Measurements from ENCODE around the gene LIF.

The LIF gene

DNA sequence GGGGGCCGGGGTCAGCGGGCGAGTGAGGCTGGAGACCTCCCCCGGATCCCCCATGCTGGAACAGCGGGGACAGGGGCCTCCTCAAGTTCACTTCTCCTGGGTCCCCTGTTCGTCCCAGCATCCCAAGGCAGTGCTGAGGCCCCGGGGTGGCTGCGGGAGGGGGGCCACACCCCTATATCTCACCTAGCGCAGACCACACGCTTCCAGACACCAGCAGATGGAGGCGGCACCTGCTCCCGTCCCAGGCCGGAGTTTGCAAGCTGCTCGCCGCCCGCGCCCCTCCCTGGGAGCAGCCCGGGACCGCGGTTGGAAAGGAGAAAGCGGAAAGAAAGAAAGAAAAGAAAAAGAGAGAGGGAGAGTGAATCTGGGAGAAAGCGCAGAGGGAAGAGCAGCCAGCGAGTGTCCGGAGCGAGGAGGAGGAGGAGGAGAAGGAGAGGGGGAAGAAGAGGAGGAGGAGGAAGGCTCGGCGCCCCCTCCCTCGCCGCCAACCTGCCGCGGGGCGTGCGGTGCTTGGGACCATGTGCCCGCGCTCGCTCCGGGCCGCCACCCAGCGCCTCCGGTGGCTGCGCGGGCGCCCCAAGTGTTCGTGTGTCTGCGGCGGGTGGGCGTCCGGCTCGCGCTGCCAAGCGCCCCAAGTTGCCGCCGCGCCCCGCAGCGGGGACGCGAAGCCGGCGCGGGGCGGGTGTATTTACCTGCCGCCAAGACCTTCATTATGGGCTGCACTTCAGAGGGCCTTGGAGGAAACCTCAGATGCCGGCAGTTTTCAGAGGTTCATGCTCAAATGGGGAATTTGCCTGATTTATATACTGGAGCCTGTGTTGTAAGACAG is at the start of gene LIF:
Gene LIF, minus strand, starts transcription at position 775 of the 829 bp plus-strand sequence. Its CDS starts 64 bp downstream, at position 711.
- DNase-seq, result no peak

GRCh38 chr22:30296324-30296723 is 49.8 kb upstream of the LIF start:
- no peak for DNase-seq

DNA sequence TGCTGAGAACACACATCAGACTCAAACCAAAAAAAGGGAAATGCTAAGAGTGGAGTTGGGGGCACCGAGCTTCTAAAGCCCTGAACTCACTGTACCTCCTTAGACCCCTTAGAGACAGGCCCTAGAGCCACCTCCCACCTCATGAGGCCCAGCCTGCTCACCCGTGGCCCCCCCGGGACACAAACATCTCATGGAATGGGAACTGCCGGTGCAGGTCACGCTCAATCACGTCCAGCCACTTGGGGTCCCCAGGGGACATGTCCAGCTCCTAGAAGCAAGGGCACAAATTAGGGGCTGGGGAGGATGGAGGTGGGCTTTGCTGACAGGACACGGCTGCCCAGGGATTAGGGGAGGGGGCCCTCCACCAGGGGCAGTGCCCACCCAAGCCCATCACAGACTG is 49.0 kb upstream of the LIF start:
- DNase-seq, result no peak

DNA sequence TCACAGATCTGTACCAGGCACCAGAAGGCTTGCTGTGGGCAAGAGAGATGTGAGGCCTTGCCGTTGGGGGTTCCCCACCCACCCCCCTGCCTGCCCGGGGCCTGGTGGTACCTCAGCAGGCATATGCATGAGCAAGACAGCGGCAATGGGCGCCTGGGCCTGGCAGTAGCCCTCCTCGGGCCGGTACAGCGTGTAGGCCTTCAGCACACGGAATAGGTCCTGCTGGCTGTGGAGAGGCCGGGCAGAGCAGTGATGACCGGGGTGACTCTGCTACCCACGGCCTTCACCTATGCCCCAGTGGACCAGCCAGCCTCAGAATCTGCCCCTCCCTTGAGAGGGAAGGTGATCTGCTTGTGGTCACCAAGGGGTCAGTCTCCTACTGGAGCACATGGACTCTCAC is 48.3 kb upstream of the LIF start:
- DNase-seq, result no peak

DNA sequence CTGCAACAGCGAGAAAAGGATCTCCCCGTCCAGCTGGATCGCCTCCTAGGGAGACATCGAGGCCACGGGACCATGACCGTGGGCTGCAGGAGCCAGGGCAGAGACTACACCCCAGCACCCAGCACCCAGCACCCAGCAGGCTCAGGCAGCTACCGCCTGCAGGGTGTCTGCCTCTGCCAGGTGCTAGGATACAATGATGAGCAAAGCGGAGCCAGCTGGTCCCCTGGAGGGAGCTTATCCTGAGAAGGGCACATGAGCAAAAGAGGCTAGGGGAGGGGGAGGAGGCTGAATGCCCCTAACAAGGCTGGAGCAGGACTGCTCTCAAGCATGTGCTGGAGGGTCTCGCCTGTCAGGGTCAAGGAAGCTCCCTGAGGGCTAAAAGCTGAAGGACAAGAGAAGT is 47.5 kb upstream of the LIF start:
- no peak for DNase-seq

DNA sequence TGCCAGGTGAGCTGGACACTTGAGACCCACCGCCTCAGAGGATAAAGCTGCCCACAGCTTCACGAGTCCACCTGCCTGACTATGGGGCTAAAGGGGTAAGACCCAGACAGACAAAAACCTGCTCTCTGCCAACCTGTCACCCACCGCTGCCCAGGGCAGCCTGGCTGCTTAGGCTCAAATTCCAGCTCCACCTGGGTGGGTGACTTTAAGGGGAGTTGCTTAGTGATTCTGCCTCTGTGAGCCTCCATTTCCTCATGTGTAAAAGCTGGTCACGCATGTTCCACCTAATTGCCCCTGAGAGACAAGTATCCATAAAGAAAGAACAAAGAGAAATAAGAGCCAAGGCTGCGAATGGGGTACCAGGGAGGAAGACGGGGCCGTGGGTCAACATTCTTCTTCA is 46.5 kb upstream of the LIF start:
- DNase-seq, result no peak

DNA sequence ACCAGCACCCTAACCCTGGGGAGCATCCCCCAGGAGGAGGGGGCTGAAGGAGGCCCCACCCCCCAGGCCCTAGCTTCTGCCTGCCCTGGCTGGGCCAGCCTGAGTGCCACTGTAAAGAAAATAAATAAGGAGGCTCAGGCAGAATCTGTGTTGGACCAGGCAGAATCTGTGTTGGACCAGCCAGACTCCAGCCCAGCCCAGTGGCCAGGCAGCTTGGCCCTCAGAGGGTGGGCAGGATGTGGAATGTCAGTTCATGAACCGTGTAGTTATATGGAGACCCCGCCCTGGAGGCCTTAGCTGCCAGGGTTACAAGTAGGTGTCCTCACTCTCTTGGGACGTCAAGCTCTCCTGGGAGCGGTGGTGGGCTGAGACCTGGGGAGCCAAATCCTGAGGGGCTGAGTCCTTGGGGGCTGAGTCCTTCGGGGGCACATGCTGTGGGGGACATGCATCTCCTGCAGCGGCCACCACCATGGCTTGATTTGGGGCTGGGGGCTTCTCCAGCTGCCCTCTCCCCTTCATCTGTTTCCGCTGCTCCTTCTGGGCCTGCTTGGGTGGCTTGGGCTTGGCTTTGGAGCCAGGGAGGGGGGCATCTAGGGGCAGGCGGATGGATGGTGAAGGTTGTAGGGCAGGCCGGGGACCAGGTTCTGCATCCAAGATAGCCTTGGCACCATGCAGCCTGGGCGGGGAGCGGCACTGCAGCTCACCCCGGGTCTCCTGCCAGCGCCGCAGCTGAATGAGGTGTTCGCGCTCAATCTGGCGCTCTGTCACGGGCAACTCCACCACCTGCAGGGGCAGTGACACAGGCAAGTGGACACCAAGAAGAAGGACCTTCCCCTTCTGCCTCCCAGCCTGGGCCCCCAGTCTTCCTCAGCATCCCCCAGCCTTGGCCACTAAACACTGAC is 45.8 kb upstream of the LIF start:
- no peak for DNase-seq

DNA sequence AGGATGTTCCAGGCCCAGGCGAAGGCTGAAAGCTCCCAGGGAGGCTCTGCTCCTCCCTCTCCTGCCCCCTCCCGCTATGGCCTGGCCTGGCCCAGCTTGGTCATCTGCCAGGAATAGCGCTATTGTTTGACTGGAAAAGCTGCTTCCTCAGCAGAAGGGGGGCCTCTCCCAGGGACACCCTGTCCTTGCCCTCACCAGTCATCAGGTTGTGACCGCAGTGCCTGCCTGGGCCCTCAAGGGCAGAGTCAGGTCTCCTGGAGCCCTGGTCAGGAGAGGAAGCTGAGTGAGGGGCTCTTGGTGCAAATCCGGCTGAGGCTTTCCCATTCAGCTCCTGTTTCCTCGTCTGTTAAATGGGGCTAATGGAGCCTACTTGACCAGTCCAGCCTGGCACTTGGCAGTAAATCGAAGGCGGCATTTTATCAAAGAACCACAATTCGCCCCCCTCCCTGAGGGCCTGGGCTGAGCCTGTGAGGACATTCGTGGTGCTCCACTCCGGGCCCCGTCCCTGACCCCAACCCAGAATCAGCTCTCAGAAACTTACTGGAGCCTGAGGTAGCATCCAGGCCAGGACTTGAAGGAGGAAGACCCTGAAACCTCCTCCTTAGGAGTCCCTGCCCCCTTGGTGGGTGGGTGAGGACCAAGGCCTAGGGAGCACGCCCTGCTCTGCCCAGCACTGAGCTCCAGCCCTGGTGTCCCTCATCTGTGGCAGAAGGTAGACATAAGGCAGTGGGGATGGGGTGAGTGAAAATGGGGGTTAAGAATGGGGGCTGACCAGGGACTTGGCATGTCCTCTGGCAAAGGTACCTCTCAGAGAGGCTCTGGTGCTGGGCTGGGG is 44.7 kb upstream of the LIF start:
- no peak for DNase-seq

DNA sequence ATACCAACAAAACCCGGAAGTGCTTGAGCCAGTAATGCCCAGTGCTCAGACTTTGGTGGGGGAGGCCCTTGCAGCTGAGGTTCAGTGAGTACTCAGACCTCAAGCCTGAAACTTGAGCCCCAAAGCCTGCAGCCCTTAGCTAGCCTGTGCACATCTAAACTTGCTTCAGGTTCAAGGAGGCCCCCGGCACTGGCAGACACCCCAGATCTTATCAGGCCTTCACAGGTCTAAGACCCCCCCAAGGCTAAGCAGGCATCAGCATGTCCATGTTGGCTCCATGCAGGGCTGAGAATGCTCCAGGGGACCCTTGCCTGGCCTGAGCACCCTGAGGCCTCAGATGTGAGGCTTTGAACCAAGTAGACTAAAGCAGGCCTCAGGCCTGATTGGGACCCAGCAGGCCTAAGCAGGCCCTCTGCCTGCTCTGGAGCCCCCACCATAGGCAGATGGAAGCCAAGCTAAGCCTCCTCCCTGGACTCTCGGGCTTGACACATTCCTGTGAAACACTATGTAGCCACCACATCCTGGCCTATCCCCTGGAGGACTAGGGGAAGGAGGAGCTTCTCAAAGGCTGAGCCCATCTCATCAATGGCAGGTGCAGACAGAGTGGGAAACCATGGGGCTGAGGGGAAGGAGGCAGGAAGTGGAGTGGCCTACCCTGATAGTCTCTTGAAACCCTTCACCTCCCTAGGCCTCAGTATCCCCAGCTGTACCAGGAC is 43.9 kb upstream of the LIF start:
- DNase-seq, result no peak

- no peak for DNase-seq
Measured at GRCh38 chr22:30289980-30290313, 43.4 kb upstream of the LIF start.

GRCh38 chr22:30289141-30289979 is 42.8 kb upstream of the LIF start, which contains the start of gene CASTOR1:
Gene CASTOR1 (minus strand): TSS chr22:30289505. CDS start chr22:30289497, 8 bp downstream.
- DNase-seq, result peak; percentile 93

DNA sequence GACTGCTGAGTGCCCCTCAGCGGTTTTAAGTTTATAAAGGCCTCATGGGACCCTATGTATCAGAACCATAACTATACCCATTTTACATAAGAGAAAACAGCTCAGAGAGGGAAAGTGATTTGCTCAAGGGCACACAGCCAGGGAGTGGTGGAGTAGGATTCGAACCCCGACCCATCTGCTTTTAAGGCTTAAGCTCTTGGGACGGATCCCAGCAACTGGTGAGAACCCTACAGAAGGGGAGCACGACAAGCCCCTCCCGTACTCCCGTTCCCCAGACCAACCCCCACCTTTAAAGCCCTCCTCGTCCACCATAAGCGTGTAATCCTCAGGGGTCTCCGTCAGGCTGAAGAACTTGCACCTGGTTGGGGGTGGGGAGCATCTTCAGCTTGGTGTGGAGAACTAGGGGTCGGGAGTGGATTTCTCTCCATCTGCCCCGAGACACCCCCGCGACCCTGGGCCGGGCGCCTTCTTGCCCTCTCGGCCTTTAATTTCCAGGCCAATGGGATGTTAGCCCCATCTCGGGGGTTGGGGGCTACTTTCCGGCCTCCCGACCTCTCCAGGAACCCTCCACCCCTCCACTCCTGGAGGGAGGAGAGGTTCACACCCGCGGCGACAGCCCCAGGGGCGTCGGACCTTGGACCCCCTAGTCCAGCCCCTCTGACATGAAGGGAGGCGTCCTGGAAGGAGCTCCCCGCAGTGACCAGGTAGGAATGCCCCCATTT is 42.0 kb upstream of the LIF start:
- no peak for DNase-seq

GRCh38 chr22:30287648-30288418 is 41.3 kb upstream of the LIF start:
- DNase-seq, result no peak

- peak; percentile 0 for DNase-seq
Measured at GRCh38 chr22:30286813-30287647, 40.5 kb upstream of the LIF start.

GRCh38 chr22:30286331-30286730 is 39.8 kb upstream of the LIF start:
- DNase-seq, result no peak

GRCh38 chr22:30285846-30286200 is 39.3 kb upstream of the LIF start:
- no peak for DNase-seq

- DNase-seq, result no peak
Measured at GRCh38 chr22:30285176-30285845, 38.8 kb upstream of the LIF start.

- DNase-seq, result no peak
Measured at GRCh38 chr22:30284666-30285065, 38.1 kb upstream of the LIF start.
